Midbrain (tissue), 1 donor: ENCODE data around the gene ZMIZ1.
A peak's percentile ranks its signal among the peaks of the same experiment; 100 is the strongest.

Source experiments
- DNase-seq: peaks from one replicate; lab custom pipeline; 2025; lab: John Stamatoyannopoulos, UW

The ZMIZ1 gene

DNA sequence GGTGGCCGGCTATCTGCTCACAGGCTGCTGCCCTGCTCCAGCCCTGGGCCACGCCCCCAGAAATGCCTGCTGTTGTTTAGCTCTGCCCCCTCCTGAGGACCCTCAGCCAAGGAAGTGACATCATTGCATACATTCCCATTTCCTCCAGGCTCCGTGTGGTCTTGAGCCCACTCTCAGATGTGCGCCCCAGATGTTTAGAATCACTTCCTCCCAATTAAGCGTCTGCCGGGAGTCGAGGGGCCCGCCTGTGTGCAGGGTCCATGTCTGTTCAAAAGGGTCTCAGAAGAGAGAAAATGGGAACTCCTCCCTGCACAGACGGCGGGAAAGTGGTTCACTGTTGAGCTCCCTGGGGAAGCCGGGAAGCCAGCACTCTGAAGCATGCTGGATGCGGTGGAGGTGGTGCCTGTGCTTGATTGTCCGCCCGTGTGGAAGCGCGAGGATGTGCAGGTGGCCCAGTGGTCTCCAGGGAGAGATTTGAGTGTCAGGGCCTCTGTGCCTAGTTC is 161.6 kb downstream of the ZMIZ1 start:
- no peak for DNase-seq

DNA sequence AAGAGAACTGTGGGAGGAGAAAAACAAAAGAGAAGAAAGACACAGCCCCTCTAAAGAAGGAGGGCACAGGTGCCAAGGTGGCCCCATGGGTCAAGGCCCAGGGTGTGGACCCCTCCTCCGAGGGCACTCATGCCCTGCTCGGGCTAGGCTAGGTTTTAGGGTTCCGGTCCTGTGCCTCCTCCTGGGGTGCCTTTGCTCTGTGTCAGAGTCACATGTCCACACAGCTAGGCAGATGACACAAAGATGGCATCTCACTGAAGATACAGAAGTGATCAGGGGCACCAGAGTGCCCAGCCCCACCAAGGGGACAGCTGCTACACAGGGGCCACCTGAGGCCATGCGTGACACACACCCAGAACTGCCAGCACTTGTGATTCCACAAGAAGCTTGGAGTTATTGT is 162.1 kb downstream of the ZMIZ1 start:
- no peak for DNase-seq

DNA sequence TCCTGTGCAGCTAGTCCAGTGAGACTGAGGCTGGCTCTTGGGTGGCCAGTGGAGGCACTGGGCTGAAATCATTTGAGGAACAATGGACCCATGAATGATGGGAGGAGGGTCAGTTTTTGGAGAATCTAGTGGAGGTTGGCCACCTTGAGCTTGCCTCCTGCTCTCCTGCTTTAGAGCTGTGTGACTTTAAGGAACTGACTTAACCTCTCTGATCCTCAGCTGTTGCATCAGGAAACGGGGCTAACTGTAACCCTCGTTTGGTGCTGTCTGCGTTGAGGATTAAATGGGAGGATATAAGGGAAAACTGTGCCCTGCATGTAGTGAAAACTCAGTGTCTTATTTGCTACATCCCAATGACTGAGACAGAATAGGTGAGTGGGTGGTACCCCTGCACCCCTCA is 163.1 kb downstream of the ZMIZ1 start:
- DNase-seq = no peak

DNA sequence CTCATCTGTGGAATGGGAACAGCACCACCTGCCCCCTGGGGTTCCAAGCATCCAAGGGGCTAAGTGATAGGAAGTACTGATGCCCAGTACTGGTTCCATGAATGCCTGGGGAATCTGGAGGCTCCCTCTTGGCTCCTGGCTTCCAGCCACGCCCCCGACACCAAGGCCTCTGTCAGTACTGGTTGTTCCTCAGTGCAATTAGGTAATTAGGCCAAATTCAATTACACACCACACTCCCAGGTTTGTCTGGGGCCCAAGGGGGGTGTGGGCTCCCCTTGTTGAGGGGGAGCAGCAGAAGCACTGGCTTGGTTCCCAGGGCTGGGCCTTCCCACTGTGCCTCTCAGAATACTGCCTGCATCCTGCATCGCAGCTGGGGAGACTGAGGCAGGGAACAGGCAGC is 164.1 kb downstream of the ZMIZ1 start:
- no peak for DNase-seq

DNA sequence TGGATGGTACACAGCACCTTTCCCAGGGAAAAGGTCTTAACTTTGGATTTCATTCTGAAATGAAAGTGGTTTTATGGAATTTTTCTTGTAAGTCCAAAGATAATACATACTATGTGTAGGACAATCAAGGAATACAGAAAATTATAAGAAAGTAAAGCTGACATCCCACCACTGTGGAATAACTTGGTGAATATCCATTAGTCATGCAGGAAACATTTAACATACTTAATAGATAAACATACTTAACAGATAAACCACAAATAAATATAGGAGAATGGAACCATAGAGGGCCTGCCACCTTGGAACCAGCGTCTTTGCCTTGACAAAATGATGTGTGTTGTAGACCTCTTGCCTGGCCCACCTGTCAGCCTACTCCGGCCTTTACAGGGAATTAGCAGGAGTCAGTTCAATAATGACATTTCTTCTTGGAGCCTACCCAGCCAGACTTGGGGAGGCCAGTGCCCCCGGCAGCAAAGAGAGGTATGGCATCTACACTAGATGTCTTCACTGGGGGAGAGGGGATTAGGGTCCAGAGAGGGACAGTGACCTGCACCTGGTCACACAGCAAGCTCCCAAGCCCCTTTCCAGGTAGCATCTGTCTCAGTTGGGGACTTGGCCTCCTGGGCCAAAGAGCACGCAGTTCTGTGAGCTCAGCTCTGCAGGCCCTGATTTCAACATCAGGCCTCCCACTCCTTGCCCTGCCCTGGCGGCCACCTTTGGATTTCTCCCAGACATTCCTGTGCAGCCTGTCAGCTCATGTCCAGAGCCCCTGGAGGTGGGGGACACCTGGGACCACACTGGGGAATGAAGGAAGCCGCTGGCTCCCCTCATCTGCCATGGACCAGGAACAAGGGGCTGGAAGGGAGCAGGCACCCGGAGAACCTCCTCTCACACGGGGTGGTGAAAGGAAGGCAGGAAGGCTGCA is 165.9 kb downstream of the ZMIZ1 start:
- no peak for DNase-seq

DNA sequence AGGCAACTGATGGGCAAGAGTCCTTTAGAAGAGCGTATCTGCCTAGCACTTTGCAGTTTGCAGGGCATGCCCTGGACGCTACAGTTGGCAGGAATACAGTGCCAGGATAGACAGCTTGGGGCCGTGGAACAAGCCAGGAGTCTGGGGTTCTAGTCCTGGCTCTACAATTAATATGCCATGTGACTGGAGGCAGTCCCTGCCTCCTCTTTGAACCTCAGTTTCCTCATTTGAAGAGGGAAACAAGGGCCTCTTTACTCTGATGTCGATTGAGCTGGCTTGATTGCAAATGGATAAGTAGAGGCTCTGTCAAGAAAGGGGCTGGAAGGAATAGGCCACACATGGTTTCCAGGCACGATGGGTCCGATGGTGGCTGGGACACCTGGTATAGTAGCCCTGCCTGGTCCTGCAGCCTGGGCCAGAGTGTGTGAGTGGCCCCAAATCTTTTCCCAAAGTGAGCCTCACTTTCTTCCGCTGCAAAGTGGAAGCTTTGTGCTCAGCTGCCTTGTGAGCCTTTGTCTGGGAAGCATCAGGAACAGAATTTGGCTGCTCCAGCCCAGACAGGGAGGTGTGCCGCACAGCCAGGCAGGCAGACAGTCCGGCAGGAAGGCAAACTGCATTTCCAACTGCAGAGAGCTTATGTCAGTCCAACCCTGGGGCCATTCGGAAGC is 167.1 kb downstream of the ZMIZ1 start:
- DNase-seq = no peak

DNA sequence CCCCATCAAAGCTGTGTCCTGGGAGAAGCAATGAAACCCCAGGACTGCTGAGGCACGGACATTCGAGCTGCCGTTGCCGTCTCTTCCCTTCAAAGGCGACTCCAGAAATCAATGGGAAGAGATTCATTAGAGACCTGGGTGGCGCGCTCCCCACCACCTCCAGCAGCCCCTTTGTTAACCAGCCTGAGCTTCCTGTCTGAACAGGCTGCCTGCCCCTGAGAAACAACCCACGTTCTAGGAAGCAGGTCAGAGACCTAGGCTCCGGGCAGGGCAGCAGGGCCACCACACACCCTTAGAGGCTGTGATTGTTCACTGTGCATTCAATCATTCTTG is 167.6 kb downstream of the ZMIZ1 start:
- no peak for DNase-seq

DNA sequence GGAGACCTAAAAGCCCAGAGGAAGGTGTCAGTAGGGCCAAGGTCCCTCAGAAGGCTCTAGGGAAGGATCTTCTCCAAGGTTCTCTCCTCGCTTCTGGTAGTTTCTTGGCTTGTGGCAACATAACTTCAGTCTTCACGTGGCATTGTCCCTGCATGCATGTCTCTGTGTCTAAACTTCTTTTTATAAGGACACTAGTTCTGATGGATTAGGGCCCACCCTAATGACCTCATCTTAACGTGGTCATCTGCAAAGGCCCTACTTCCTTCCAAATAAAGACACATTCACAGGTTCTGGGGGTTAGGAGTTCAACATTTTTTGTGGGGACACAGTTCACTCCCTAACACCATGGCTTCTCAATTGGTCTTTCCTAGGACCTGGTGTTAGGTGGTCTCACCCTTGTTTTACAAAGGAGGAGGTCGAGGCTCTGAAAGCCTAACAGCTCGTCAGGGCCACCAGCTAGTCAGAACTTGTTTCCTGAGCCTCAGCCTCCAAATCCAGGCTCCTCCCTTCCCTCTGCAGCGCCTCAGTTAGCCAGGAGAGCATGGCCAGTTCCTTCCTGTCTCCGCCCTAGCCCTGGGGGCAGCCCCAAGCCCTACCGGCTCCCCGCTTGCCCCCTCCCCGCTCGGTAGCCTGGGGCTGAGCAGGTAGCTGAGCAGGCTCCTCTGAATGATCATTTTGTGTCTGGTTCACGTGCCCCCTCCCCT is 168.8 kb downstream of the ZMIZ1 start:
- DNase-seq = no peak

DNA sequence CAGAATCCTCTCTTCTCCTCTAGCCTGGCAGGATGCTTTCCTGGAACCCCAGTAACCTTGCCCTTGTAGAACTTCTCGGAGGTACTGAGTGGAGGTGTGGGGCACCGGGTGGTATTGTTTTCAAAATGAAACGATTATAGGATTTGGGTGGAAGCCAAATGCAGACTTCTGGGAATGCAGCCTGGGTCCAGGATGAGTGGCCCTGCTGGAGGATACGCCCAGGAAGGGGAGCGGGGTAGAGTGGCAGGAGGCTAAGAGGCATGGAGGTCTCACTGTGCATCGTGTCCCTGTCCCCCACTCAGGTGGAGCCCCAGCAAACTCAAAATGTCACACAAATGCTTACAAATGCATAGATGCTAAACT is 169.4 kb downstream of the ZMIZ1 start:
- DNase-seq = no peak

DNA sequence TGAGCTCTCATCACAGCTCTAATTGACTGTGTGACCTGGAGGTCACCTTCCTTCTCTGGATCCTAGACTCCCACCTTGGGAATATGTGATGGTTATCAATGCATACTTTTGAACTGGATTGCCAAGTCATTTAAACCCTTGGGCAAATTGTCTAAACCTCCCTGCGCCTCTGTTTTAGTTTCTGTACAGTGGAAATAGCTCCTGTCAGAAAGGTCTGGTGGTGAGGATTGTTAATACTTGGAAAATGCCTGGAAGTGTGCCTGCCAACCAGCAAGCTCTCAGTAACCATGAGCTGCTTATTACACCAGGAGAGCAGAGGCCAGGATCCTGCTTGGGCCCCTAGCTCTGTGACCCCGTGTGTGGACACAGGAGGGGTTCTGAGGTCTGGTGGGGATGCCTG is 169.8 kb downstream of the ZMIZ1 start:
- no peak for DNase-seq

DNA sequence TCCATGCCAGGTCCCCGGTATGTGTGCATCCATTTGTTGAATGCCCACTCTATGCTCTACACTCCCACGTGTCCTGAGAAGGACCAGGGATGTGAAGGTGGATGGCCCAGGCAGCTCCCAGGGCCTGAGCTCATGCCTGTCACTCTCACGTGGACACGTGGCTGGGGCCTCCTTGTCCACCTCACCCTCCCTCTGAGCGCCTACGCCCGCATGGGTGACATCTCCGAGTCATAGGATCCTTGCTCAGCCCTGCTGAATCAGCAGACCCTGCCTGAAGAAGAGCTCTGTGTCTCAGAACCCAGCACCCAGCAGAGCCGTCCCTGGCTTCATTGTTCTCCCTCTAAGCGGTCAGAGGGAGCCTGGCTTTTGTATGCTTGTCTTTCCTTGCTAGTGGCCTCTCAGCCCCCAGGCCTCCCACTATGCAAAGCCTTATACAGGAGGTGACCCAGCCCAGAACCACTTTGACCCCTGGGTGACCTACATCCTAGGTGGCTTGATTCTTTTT is 170.6 kb downstream of the ZMIZ1 start:
- peak; percentile 58 for DNase-seq

DNA sequence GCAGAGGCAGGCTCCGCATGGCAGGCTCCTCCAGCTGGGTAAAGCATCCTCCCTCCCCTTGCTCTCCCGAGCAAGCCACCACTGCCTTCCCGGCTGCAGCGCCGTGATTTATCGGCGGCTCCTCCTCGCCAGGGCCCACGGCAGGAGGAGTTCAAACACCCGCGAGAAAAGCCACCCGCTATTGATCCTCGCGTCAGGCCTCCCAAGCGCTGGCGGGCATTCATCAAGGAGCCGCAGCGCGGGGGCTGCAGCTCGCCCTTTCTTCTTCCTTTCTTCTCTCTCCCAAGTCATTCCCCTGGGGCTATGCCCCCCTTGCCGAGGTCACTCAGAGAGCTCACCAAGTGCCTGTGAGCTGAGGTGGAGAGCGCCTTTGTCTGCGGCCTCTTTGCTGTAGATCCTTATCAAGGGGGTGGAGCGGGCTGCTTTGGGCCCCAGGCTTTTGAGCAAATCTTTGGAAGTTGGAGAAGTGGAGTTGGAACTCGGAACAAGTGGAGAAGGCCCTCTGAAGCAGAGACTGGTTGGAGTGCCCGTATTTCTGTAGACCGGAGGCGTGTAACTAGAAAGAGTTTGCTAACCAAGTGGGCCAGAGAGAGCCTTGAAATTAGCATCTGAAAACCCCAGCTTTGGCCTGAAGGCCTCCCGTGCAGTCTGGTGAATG is 171.3 kb downstream of the ZMIZ1 start:
- DNase-seq = peak; percentile 38

DNA sequence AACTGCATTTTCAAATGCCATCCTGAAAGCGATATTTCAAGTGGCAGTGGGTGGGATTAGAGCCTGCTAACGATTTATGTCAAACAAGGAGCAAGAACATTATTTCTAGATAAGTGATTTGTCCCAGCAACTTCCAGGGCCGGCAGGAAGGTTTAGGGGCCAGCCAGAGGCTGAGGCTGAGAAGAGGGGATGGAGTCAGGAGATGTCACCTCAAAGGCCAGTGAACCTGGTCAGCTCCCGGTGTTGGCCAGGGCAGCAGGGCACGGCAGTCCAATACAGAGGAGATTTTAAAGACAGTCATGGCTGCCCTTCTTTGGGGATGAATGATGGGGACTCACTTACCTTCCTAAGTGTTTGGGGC is 172.8 kb downstream of the ZMIZ1 start:
- DNase-seq = no peak

DNA sequence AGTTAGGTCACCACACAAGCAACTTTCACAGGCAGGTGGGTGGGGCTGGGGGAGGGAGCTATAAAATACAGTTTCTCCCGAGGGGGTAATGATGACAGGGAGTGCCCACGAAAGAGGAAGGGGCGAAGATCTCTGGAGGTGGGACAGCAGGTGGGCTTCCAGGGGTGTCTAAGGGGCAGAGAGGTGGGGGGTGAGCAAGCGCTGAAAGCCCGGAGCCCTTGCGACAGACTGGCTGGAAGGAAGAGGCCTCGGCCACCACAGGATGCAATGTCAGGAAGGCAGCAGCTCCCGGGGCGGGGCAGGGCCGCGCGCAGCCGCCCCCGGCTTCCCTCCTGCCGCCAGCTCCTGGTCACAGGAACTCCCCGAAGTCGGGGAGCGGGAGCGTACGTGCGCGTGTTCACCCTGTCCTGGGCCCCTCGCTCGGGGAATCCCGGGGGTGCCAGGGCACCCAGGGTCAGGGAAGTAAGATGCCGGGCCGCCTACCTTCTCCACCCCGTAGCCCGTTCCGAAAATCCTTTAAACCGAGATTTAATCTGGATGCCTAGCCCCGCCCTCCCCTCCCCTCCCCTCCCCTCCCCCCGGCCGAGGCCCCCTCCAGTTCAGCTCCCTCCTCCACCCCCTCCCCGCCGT is 173.3 kb downstream of the ZMIZ1 start:
- DNase-seq = peak; percentile 24

DNA sequence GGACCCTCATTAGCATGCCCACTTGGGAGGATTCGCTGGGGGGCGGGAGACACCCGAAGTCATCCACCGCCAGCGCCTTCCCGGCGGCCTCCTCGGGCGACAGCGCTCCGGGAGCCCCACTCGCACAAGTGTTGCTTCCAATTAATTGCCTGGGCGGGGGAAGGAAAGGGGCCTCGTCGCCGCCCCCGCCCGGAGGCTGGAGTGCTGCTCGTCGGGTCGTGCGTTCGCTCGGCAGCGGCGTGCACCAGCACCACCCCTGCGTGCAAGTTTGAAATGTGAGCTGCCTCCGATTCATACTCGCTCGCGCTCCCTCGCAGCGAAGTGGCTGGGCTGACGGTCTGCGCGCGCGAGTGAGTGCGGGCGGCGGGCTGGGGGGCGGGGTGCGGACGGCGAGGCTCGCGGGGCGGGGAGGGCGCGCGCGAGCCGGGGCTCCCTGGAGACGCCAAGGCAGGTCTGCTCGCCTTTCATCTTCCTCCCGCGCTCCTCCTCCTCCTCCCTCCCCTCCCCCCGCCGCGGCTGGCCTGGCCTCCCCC is 173.9 kb downstream of the ZMIZ1 start:
- peak; percentile 52 for DNase-seq

DNA sequence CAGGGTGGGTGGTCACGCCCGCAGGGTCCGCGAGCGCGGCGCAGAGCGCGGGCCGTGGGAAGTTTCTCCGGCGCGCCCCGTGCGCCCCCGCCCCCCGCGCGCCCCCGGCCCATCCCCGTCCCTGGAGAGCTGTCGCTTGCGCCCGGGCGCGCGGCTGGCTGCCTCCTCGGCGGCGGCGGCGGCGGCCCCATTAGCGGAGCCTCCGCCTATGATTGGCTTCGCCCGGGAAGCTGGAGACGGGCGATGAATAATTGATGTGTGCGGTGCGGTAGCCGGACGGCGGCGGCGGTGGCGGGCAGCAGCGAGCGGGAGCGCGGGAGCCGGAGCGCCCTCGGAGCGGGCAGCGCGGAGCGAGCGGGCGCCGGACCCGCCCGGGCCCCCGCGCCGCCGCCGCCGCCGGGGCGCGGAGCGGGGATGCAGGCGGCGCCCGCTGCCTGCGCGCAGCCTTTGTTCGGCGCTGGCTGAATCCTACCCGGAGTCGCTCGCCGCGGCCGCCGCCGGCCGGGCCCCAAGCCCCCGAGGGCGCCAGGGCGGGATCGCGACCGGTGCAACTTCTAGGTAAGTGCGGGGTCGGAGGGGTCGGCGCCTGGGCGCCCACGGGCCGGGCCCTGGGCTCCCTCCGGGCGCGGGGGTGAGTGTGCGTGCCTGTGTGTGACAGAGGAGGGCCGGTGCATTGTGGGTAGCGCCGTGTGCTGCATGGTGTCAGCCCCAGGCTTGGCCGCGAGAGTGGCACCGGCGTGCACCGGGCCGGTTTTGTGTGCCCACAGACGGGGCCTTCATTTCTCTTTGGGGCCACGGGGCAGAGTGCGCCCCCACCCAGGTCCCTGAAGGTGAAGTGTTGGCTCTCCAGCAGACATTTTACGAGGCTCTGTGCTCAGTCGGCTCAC is 174.7 kb downstream of the ZMIZ1 start:
- peak; percentile 62 for DNase-seq

DNA sequence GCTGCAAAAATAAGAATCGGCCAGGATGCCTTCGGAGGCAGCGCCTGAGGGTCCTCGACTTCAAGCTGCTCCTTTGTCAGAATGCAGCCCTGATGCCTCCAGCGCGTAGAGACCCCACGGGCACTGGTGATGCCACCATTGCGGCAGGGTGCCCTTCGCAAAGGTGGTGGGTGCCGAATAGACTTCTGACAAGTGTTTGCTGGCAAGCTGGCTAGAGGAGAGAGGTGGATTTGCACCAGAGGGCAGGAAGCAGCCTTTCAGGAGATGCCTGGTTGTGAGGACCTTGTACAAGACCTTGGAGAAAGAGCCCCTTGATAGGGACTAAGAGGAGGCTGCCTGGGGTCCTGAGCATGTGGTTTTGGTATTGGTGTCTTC is 175.3 kb downstream of the ZMIZ1 start:
- peak; percentile 62 for DNase-seq

DNA sequence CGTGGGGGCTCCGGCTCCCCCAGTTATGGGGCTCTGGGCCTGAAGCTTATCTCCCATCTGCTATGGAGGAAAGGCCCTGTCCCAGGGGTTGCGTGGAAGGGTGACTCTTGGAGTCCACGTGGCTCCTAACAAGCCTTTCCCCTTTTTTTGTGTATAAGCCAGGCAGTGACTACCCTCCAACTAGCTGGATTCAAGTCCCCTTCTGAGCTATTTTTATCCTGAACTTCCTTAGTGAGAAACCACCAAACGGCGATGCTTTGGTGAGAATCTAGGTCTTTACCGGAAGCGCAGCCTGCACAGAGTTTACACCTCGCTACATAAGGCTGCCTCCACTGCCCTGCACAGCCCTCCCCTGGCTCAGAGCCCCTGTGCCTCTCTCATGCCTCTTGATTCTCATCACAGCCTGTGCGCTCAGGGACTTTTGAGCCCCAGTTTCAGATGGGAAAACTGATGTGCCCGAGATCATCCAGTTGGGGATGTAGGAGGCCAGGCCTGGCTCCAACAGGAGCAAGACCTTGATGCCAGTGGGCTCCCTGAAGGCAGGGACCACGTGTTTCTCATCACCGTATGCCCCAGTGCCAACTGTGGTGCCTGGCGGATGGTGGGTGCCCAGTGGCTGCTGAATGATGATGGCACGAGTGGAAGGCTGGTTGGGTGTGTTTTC is 176.2 kb downstream of the ZMIZ1 start:
- no peak for DNase-seq

DNA sequence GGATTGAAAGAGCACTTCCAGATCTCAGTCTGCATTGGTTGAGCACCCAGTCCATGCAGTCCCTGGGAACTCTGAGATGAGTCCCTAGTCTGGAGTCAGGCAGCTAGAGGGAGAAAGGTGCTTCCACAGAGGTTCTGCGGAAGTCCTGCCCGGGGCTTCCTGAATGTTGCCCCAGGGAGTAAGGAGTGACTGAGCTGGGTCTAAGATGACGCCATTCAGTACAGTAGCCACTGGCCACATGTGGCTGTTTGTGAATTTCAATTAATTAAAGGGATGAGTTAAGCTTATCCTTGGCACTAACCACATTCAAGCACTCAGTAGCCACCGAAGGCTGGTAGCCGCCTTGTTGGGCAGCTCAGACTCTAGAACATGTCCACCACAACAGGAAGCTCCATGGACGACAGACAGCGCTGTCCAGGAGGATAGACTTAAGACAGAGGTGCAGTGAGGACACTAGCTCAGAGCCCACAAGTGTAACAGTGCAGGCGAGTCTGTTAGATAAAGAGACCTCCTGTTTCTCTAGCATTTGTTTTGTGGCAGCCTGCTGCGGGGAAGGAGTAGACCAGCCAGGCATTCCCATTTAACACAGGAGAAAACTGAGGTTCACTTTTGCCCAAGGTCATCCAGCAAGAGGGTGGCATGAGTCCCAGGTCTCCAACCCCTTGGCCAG is 176.9 kb downstream of the ZMIZ1 start:
- no peak for DNase-seq
